ENCODE measurements around the gene GUCY1B1. TPM values are rescaled to one million over a fixed set of nuclear protein-coding genes. Genes with fewer than 3 reads are reported as not detected.
A peak's percentile ranks its signal among the peaks of the same experiment; 100 is the strongest.
"Not testable (repeated sequence)": the region's sequence is repeated elsewhere in the genome, so short reads cannot be mapped to it uniquely, and the experiment has no call there.

The GUCY1B1 gene
- total RNA-seq, 2 donors from 2014 or later, result 32.7 to 34.1 TPM

GRCh38 chr4:155795991-155796390 is 37.2 kb downstream of the GUCY1B1 start:
- Histone ChIP-seq H3K27ac (no peak overlapping the region), H3K4me1 (ENCODE audit: control insufficient read depth in 1 of 2, low read depth in 2 of 2) (peaks cover 5 to 6% of the 10 kb centered on the region in 2 donors), H3K4me3 (no peak overlapping the region), H3K27me3 (replicated peaks; ENCODE audit: insufficient read depth) (no peaks in the 10 kb centered on the region), H3K36me3 (no peaks in the 10 kb centered on the region), H3K9me3 (no peaks in the 10 kb centered on the region)
- TF ChIP-seq, protein P1, sequence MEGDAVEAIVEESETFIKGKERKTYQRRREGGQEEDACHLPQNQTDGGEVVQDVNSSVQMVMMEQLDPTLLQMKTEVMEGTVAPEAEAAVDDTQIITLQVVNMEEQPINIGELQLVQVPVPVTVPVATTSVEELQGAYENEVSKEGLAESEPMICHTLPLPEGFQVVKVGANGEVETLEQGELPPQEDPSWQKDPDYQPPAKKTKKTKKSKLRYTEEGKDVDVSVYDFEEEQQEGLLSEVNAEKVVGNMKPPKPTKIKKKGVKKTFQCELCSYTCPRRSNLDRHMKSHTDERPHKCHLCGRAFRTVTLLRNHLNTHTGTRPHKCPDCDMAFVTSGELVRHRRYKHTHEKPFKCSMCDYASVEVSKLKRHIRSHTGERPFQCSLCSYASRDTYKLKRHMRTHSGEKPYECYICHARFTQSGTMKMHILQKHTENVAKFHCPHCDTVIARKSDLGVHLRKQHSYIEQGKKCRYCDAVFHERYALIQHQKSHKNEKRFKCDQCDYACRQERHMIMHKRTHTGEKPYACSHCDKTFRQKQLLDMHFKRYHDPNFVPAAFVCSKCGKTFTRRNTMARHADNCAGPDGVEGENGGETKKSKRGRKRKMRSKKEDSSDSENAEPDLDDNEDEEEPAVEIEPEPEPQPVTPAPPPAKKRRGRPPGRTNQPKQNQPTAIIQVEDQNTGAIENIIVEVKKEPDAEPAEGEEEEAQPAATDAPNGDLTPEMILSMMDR (IDR thresholded peaks at IDR 0.05), result no peak
- DNase-seq (ENCODE audit: low spot score), result no peak
- no peak for ATAC-seq (ENCODE audit: insufficient number of reproducible peaks, low FRiP score, low read depth)

DNA sequence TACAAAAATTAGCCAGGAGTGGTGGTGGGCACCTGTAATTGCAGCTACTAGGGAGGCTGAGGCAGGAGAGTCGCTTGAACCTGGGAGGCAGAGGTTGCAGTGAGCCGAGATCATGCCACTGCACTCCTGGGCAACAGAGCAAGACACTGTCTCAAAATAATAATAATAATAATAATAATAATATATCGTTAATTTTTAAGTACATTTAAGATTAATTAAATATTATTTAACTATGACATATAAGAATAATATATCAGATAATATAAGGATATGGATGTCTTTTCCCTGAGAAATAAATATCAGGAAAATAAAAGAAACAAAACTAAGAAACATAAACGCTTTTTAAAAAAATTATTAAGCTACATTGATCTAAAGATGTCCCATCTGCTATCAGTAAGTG is 38.8 kb downstream of the GUCY1B1 start:
- H3K4me3 ChIP-seq; DNase-seq (ENCODE audit: low spot score); H3K9me3 ChIP-seq; ATAC-seq (ENCODE audit: insufficient number of reproducible peaks, low FRiP score, low read depth); H3K27me3 ChIP-seq (replicated peaks; ENCODE audit: insufficient read depth); H3K36me3 ChIP-seq; H3K27ac ChIP-seq: not testable (repeated sequence)
- peaks cover 5 to 13% of the 10 kb centered on the region in 2 donors for H3K4me1 ChIP-seq (ENCODE audit: control insufficient read depth in 1 of 2, low read depth in 2 of 2)

GRCh38 chr4:155799116-155799793 is 40.4 kb downstream of the GUCY1B1 start:
- peak overlapping the region; percentile 55 to 69 for H3K27ac ChIP-seq
- H3K27me3 ChIP-seq (replicated peaks; ENCODE audit: insufficient read depth), result no peaks in the 10 kb centered on the region
- no peaks in the 10 kb centered on the region for H3K9me3 ChIP-seq
- no peak for DNase-seq (ENCODE audit: low spot score)
- H3K4me3 ChIP-seq, result peak overlapping the region; percentile 37
- peaks cover 5 to 17% of the 10 kb centered on the region in 2 donors for H3K4me1 ChIP-seq (ENCODE audit: control insufficient read depth in 1 of 2, low read depth in 2 of 2)
- TF ChIP-seq, protein P1 (IDR thresholded peaks at IDR 0.05), result no peak
- peak; percentile 58 for ATAC-seq (ENCODE audit: insufficient number of reproducible peaks, low FRiP score, low read depth)
- no peaks in the 10 kb centered on the region for H3K36me3 ChIP-seq

DNA sequence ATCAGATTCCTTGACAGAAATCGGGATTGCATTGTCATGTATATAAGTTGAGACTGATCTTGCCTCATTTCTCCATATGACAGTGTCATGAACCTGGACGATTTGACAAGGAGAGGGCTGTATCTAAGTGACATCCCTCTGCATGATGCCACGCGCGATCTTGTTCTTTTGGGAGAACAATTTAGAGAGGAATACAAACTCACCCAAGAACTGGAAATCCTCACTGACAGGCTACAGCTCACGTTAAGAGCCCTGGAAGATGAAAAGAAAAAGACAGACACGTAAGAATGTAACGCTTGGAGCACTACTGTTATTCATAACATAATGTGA is 40.9 kb downstream of the GUCY1B1 start:
- peaks cover 3% of the 10 kb centered on the region for H3K36me3 ChIP-seq
- DNase-seq (ENCODE audit: low spot score) (no peak), ATAC-seq (ENCODE audit: insufficient number of reproducible peaks, low FRiP score, low read depth) (no peak)
- H3K9me3 ChIP-seq, result no peaks in the 10 kb centered on the region
- H3K4me1 ChIP-seq (ENCODE audit: control insufficient read depth in 1 of 2, low read depth in 2 of 2), result peaks cover 5 to 22% of the 10 kb centered on the region in 2 donors
- no peaks in the 10 kb centered on the region for H3K27me3 ChIP-seq (replicated peaks; ENCODE audit: insufficient read depth)
- TF ChIP-seq, protein P1 (IDR thresholded peaks at IDR 0.05), result no peak
- H3K4me3 ChIP-seq, result peak overlapping the region; percentile 37
- peak overlapping the region; percentile 55 to 69 for H3K27ac ChIP-seq

GRCh38 chr4:155800685-155801343 is 42.0 kb downstream of the GUCY1B1 start:
- Histone ChIP-seq H3K4me3 (no peak overlapping the region), H3K4me1 (ENCODE audit: control insufficient read depth in 1 of 2, low read depth in 2 of 2) (peaks cover 8 to 32% of the 10 kb centered on the region in 2 donors), H3K36me3 (peaks cover 3% of the 10 kb centered on the region), H3K9me3 (no peaks in the 10 kb centered on the region), H3K27me3 (replicated peaks; ENCODE audit: insufficient read depth) (no peaks in the 10 kb centered on the region), H3K27ac (peak overlapping the region in 1 of 2 donors; percentile 69)
- ATAC-seq (ENCODE audit: insufficient number of reproducible peaks, low FRiP score, low read depth) (no peak), DNase-seq (ENCODE audit: low spot score) (no peak)
- TF ChIP-seq, protein P1 (IDR thresholded peaks at IDR 0.05), result no peak
